DOHH2 (cell line): ENCODE data around the gene CDH1.

Experiments used
- H3F3A ChIP-seq: fragments of 200-600 bp; sonication (generic), shearing (Covaris generic); 2 replicates; pipeline ENCODE4 v1.6.0; 2016; ENCODE audit warnings: antibody characterized with exemption, mild to moderate bottlenecking; ENCODE audit not compliant: control insufficient read depth, insufficient read depth
- H3K27ac ChIP-seq: fragments of 200-600 bp; sonication (generic); 2 replicates; pipeline ENCODE4 v1.5.1; 2014; ENCODE audit warnings: low read depth, mild to moderate bottlenecking, low read length, moderate library complexity
- H3K27me3 ChIP-seq: fragments of 200-600 bp; sonication (generic); 2 replicates; pipeline ENCODE4 v1.6.1; 2014; ENCODE audit warnings: mild to moderate bottlenecking, low read length, mixed read lengths; ENCODE audit not compliant: control insufficient read depth
- H3K36me3 ChIP-seq: fragments of 200-600 bp; sonication (generic); 2 replicates; pipeline ENCODE4 v1.6.1; 2014; ENCODE audit warnings: mild to moderate bottlenecking, low read length, moderate library complexity, mixed read lengths; ENCODE audit not compliant: control insufficient read depth
- H3K4me1 ChIP-seq: fragments of 200-600 bp; sonication (generic); 2 replicates; pipeline ENCODE4 v1.6.1; 2014; ENCODE audit warnings: mild to moderate bottlenecking, low read length, mixed read lengths; ENCODE audit not compliant: control insufficient read depth
- H3K4me2 ChIP-seq: fragments of 200-600 bp; sonication (generic); 2 replicates; pipeline ENCODE4 v1.6.0; 2014; ENCODE audit warnings: mild to moderate bottlenecking, low read length, moderate library complexity
- H3K4me3 ChIP-seq: fragments of 200-600 bp; sonication (generic); 2 replicates; pipeline ENCODE4 v1.5.1; 2014; ENCODE audit warnings: mild to moderate bottlenecking, low read length, mixed read lengths
- H3K79me2 ChIP-seq: fragments of 200-600 bp; sonication (generic); 2 replicates; pipeline ENCODE4 v1.6.1; 2014; ENCODE audit warnings: mild to moderate bottlenecking, low read length, mixed read lengths; ENCODE audit not compliant: control insufficient read depth
- H3K9me2 ChIP-seq: fragments of 200-600 bp; sonication (generic); replicated peaks from 2 replicates; pipeline ENCODE4 v1.6.1; 2014; ENCODE audit warnings: mild to moderate bottlenecking, low read length, mixed read lengths; ENCODE audit not compliant: control insufficient read depth
- H3K9me3 ChIP-seq: fragments of 200-600 bp; sonication (generic); 2 replicates; pipeline ENCODE4 v1.6.1; 2014; ENCODE audit warnings: antibody characterized with exemption, low read length, mixed read lengths; ENCODE audit not compliant: control insufficient read depth, insufficient read depth
- H4K20me1 ChIP-seq: fragments of 200-600 bp; sonication (generic); 2 replicates; pipeline ENCODE4 v1.6.0; 2014; ENCODE audit warnings: low read depth, mild to moderate bottlenecking, antibody characterized with exemption, low read length, moderate library complexity; ENCODE audit not compliant: control insufficient read depth, insufficient read depth
- EZH2phosphoT487 ChIP-seq: fragments of 200-600 bp; sonication (generic); IDR thresholded peaks from 2 replicates; pipeline ENCODE4 v1.6.1; 2017; ENCODE audit warnings: borderline replicate concordance, mild to moderate bottlenecking, antibody characterized with exemption, low read length, moderate library complexity, mixed read lengths
- TF ChIP-seq, protein P1 (sequence below): fragments of 200-600 bp; sonication (generic); IDR thresholded peaks from one replicate; pipeline ENCODE4 v1.5.1; 2014; ENCODE audit warnings: antibody characterized with exemption, mild to moderate bottlenecking, low read depth, low read length; ENCODE audit not compliant: poor library complexity, severe bottlenecking

The CDH1 gene

DNA sequence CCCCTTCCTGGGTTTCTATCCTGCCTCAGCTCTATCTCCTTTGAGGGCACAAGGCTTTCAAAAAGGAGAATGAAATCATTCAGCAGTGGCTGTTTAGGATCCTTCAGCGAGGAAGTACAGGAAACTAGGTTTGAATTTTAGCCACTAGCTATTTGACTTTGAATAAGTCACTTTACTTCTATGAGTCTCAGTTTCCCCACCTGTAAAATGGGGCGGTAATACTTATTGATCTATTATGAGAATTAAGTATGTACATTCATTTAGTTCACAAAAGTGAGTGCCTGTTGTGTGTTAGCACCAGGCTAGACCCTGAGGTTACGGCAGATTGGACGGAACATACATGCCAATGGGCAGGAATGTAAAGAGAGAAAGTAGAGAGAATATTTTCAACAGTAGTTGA lies 6.6 kb downstream of the CDH1 start:
- Histone ChIP-seq H3K36me3 (no peaks in the 10 kb centered on the region), H3F3A (no peaks in the 10 kb centered on the region), H3K27ac (no peak overlapping the region), H3K9me2 (no peaks in the 10 kb centered on the region), H3K9me3 (no peaks in the 10 kb centered on the region), H3K4me3 (no peak overlapping the region), H3K4me2 (no peak overlapping the region), H4K20me1 (no peaks in the 10 kb centered on the region), H3K79me2 (no peaks in the 10 kb centered on the region), H3K27me3 (no peaks in the 10 kb centered on the region), H3K4me1 (peaks cover 6% of the 10 kb centered on the region)
- TF ChIP-seq, protein P1, sequence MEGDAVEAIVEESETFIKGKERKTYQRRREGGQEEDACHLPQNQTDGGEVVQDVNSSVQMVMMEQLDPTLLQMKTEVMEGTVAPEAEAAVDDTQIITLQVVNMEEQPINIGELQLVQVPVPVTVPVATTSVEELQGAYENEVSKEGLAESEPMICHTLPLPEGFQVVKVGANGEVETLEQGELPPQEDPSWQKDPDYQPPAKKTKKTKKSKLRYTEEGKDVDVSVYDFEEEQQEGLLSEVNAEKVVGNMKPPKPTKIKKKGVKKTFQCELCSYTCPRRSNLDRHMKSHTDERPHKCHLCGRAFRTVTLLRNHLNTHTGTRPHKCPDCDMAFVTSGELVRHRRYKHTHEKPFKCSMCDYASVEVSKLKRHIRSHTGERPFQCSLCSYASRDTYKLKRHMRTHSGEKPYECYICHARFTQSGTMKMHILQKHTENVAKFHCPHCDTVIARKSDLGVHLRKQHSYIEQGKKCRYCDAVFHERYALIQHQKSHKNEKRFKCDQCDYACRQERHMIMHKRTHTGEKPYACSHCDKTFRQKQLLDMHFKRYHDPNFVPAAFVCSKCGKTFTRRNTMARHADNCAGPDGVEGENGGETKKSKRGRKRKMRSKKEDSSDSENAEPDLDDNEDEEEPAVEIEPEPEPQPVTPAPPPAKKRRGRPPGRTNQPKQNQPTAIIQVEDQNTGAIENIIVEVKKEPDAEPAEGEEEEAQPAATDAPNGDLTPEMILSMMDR = no peak
- no peak for TF ChIP-seq EZH2phosphoT487

DNA sequence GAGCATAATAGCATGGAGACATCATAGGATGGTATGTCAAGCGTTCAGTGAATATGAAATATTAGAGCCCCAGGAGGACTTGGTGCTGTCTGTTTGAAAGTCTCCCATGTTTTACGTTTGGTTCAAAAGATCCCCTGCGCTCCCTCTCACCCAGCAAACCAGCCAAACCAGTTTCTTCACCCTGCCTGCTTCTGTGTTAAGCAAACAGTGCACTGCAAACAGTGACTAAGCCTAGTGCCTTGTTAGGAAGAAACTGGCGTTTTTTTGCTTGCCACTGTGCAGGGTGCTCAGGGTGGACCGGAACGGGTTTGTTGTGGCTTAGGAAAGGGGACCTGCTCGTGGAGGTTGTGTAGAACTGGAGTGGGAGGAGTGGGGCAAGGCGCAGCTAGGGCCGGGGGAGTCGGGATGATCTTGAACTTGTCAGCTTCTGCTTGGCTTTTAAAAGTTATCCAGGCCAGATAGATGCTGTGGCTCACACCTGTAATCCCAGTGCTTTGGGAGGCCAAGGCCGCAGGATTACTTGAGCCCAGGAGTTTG lies 7.7 kb downstream of the CDH1 start:
- no peak overlapping the region for H3K27ac ChIP-seq
- H3K36me3 ChIP-seq = no peaks in the 10 kb centered on the region
- H3K27me3 ChIP-seq = no peaks in the 10 kb centered on the region
- H3K79me2 ChIP-seq = no peaks in the 10 kb centered on the region
- no peaks in the 10 kb centered on the region for H4K20me1 ChIP-seq
- no peak overlapping the region for H3K4me3 ChIP-seq
- TF ChIP-seq, protein P1 = no peak
- no peak for TF ChIP-seq EZH2phosphoT487
- no peak overlapping the region for H3K4me2 ChIP-seq
- H3K9me3 ChIP-seq = no peaks in the 10 kb centered on the region
- no peaks in the 10 kb centered on the region for H3K9me2 ChIP-seq
- peaks cover 6% of the 10 kb centered on the region for H3K4me1 ChIP-seq
- H3F3A ChIP-seq = no peaks in the 10 kb centered on the region

DNA sequence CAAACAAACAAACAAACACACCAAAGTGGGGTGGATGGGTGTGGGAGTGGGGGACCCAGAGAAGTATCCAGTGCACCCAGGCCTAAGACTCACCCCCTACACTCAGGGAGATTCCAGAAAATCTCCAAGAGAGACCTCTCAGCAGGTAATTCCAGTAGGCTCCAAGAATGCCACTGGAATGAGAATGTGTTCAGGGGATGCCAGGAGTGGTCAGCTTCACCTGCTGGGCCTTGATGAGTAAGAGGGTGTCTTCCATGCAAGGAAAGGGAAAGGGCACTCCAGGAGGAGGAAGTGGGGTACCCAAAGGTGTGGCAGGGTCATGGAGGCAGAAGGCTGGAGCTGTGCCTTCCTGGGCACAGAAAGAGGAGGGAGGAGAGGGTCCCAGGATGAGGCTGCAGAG lies 9.9 kb downstream of the CDH1 start:
- no peak overlapping the region for H3K27ac ChIP-seq

More for the DNA sequence above, 9.9 kb downstream of the CDH1 start:
- no peaks in the 10 kb centered on the region for H3K9me2 ChIP-seq
- H3K4me3 ChIP-seq = no peak overlapping the region
- no peak overlapping the region for H3K4me2 ChIP-seq
- H3F3A ChIP-seq = no peaks in the 10 kb centered on the region
- no peaks in the 10 kb centered on the region for H4K20me1 ChIP-seq
- H3K36me3 ChIP-seq = no peaks in the 10 kb centered on the region
- H3K27me3 ChIP-seq = no peaks in the 10 kb centered on the region
- no peaks in the 10 kb centered on the region for H3K4me1 ChIP-seq
- H3K79me2 ChIP-seq = no peaks in the 10 kb centered on the region
- TF ChIP-seq, protein P1 = no peak
- no peak for TF ChIP-seq EZH2phosphoT487
- no peaks in the 10 kb centered on the region for H3K9me3 ChIP-seq
